ENCODE measurements around the gene SYT13. TPM values are rescaled to one million over a fixed set of nuclear protein-coding genes. Genes with fewer than 3 reads are reported as not detected.

Gene SYT13
- total and polyA plus RNA-seq, 9 donors = 0.13 to 1.0 (median 0.43) TPM; not detected in 4

GRCh38 chr11:45264839-45265515, 21.2 kb downstream of the SYT13 start:
- Histone ChIP-seq H3K4me3 (no peak overlapping the region), H3K27me3 (no peaks in the 10 kb centered on the region), H3K27ac (no peak overlapping the region), H3K9me3 (no peaks in the 10 kb centered on the region), H3K4me1 (ENCODE audit: insufficient read depth) (no peaks in the 10 kb centered on the region), H3K36me3 (no peaks in the 10 kb centered on the region)
- intact Hi-C loops (cut with DNase I) = no loop called here
- DNase-seq = no peak
- TF ChIP-seq POLR2A (IDR thresholded peaks at IDR 0.05) = no peak
- TF ChIP-seq EP300 (IDR thresholded peaks at IDR 0.05) = no peak
- TF ChIP-seq, protein P1, sequence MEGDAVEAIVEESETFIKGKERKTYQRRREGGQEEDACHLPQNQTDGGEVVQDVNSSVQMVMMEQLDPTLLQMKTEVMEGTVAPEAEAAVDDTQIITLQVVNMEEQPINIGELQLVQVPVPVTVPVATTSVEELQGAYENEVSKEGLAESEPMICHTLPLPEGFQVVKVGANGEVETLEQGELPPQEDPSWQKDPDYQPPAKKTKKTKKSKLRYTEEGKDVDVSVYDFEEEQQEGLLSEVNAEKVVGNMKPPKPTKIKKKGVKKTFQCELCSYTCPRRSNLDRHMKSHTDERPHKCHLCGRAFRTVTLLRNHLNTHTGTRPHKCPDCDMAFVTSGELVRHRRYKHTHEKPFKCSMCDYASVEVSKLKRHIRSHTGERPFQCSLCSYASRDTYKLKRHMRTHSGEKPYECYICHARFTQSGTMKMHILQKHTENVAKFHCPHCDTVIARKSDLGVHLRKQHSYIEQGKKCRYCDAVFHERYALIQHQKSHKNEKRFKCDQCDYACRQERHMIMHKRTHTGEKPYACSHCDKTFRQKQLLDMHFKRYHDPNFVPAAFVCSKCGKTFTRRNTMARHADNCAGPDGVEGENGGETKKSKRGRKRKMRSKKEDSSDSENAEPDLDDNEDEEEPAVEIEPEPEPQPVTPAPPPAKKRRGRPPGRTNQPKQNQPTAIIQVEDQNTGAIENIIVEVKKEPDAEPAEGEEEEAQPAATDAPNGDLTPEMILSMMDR (IDR thresholded peaks at IDR 0.05) = no peak
- WGBS, 3 donors = 44 to 53% (median 46%) methylated on average over 11 of the region's 11 CpGs

DNA sequence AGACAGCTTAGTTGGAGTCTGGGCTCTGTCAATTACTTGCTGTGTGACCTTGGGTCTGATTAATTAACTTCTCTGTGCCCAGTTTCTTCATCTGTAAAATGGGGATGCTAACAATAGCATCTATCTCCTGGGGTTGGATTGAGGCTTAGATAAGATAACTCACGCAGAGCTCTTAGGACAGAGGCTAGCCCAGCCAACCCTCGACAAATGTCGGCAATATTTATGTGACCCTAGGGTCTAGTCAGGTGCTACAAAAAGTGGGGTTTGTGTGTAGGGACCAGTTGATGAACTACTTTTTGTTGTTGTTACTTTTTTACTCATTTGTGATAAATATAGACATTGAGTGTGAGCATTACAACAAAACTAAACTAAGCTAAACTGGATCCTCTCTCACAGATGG, 22.4 kb downstream of the SYT13 start:
- no peak for TF ChIP-seq EP300 (IDR thresholded peaks at IDR 0.05)
- Histone ChIP-seq H3K27ac (no peak overlapping the region), H3K9me3 (no peaks in the 10 kb centered on the region), H3K4me1 (ENCODE audit: insufficient read depth) (no peaks in the 10 kb centered on the region), H3K36me3 (no peaks in the 10 kb centered on the region), H3K27me3 (no peaks in the 10 kb centered on the region), H3K4me3 (no peak overlapping the region)
- 89 to 93% (median 89%) methylated on average over 3 of the region's 3 CpGs for WGBS, 3 donors
- intact Hi-C loops (cut with DNase I) = no loop called here
- no peak for DNase-seq

GRCh38 chr11:45262900-45263299, 23.2 kb downstream of the SYT13 start:
- H3K27me3 ChIP-seq = no peaks in the 10 kb centered on the region
- TF ChIP-seq POLR2A (IDR thresholded peaks at IDR 0.05) (no peak), EP300 (IDR thresholded peaks at IDR 0.05) (no peak)
- TF ChIP-seq, protein P1 (IDR thresholded peaks at IDR 0.05) = no peak
- no peaks in the 10 kb centered on the region for H3K36me3 ChIP-seq
- no peak overlapping the region for H3K27ac ChIP-seq
- WGBS, 3 donors = 59 to 70% (median 61%) methylated on average over 4 of the region's 4 CpGs
- H3K9me3 ChIP-seq = no peaks in the 10 kb centered on the region
- no peak for DNase-seq
- H3K4me1 ChIP-seq (ENCODE audit: insufficient read depth) = no peaks in the 10 kb centered on the region
- H3K4me3 ChIP-seq = no peak overlapping the region
- intact Hi-C loops (cut with DNase I) = no loop called here

DNA sequence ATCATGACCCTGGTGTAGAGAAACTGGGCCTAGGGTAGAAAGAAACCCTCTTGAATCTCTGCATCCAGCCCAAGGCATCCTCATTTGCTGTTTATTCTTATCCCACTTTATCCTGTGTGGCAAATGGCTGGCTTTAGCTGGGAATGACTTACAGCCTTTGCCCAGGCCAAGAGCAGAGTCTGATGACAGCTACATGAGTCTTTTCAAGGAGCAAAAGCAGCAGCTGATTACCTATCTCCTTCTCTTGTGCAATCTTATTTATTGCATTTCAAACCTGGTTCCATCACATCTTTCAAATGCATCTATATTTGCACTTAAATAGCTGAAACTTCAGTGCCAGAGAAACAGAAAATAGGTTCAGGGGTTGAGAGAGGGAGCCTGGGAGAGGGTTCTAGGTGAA, 26.1 kb downstream of the SYT13 start:
- Histone ChIP-seq H3K27ac (no peak overlapping the region), H3K9me3 (no peaks in the 10 kb centered on the region), H3K36me3 (no peaks in the 10 kb centered on the region), H3K4me3 (no peak overlapping the region), H3K4me1 (ENCODE audit: insufficient read depth) (no peaks in the 10 kb centered on the region), H3K27me3 (no peaks in the 10 kb centered on the region)
- TF ChIP-seq POLR2A (IDR thresholded peaks at IDR 0.05) (no peak), EP300 (IDR thresholded peaks at IDR 0.05) (no peak)
- TF ChIP-seq, protein P1 (IDR thresholded peaks at IDR 0.05) = no peak
- no peak for DNase-seq
- intact Hi-C loops (cut with DNase I) = no loop called here

GRCh38 chr11:45259592-45259991, 26.5 kb downstream of the SYT13 start:
- no peak overlapping the region for H3K27ac ChIP-seq
- 86 to 93% (median 88%) methylated on average over 3 of the region's 3 CpGs for WGBS, 3 donors

More at GRCh38 chr11:45259592-45259991, 26.5 kb downstream of the SYT13 start:
- Histone ChIP-seq H3K36me3 (no peaks in the 10 kb centered on the region), H3K9me3 (no peaks in the 10 kb centered on the region), H3K4me1 (ENCODE audit: insufficient read depth) (no peaks in the 10 kb centered on the region), H3K27me3 (no peaks in the 10 kb centered on the region), H3K4me3 (no peak overlapping the region)
- intact Hi-C loops (cut with DNase I) = loop anchor here in 1 of 4 donors (10.0 kb wide), 1 partner anchor 325 kb away; no protein-coding TSS in a partner anchor
- DNase-seq = no peak
- TF ChIP-seq POLR2A (IDR thresholded peaks at IDR 0.05) (no peak), EP300 (IDR thresholded peaks at IDR 0.05) (no peak)
- TF ChIP-seq, protein P1 (IDR thresholded peaks at IDR 0.05) = no peak
